ENCODE results near the gene TMEM263. TPM values are rescaled to one million over a fixed set of nuclear protein-coding genes. Genes with fewer than 3 reads are reported as not detected.
A peak's percentile ranks its signal among the peaks of the same experiment; 100 is the strongest.

TMEM263 gene
- total and polyA plus RNA-seq, 9 of the 15 experiments (the other 6 are each of a cell fraction or from before 2014, with no cell fraction given) = 12.6 to 36.7 (median 24.4) TPM

- Histone ChIP-seq H3K9me3 (replicated peaks; ENCODE audit: control insufficient read depth, insufficient read depth, low read depth, low read length) (no peaks in the 10 kb centered on the region), H3K9ac (ENCODE audit: insufficient read depth in 1 of 2, low read depth in 2 of 2, low read length in 2 of 2) (no peak overlapping the region), H3K4me1 (replicated peaks in 1 of 2; ENCODE audit: control insufficient read depth in 2 of 2, insufficient read depth in 2 of 2, low read length in 2 of 2) (no peaks in the 10 kb centered on the region), H3K9me1 (ENCODE audit: control insufficient read depth, insufficient read depth, low read length) (no peaks in the 10 kb centered on the region), H3K27me3 (ENCODE audit: control insufficient read depth in 2 of 2, insufficient read depth in 2 of 2, low read length in 2 of 2) (no peaks in the 10 kb centered on the region), H3K79me2 (ENCODE audit: control insufficient read depth, insufficient read depth, low read length) (no peaks in the 10 kb centered on the region), H3K27ac (ENCODE audit: extremely low read depth, low read depth, low read length) (no peak overlapping the region), H4K20me1 (replicated peaks; ENCODE audit: control insufficient read depth, insufficient read depth, low read length) (no peaks in the 10 kb centered on the region; the same call in 1 of the 2 replicates), H2AFZ (ENCODE audit: low read depth, low read length) (no peak overlapping the region), H3K4me3 (no peak overlapping the region), H3K36me3 (ENCODE audit: control insufficient read depth, insufficient read depth, low read length) (peaks cover 11% of the 10 kb centered on the region), H3K4me2 (ENCODE audit: insufficient read depth, low read length) (no peak overlapping the region)
- no peak for TF ChIP-seq ZNF277 (CRISPR knock-in tag; IDR thresholded peaks at IDR 0.05; ENCODE audit: borderline replicate concordance)
- TF ChIP-seq KAT8 (IDR thresholded peaks at IDR 0.05; ENCODE audit: low read depth) = no peak
- TF ChIP-seq HDGF (IDR thresholded peaks at IDR 0.05) = no peak
- peak; percentile 51 for TF ChIP-seq HMBOX1 (IDR thresholded peaks at IDR 0.05)
- TF ChIP-seq ZNF785 (CRISPR knock-in tag; IDR thresholded peaks at IDR 0.05) = no peak
- TF ChIP-seq CTCF (IDR thresholded peaks at IDR 0.05 in 2 of 3, conservative IDR thresholded peaks at IDR 0.05 in 1 of 3; ENCODE audit: insufficient read depth in 2 of 3, low read depth in 1 of 3, low read length in 3 of 3) = peak in 2 of 3 experiments; percentile 9 to 17; a peak in 2 of 6 replicates
- no peak for TF ChIP-seq DNMT1 (IDR thresholded peaks at IDR 0.05)
- TF ChIP-seq CHCHD3 (CRISPR knock-in tag; IDR thresholded peaks at IDR 0.05) = no peak
- no peak for TF ChIP-seq ZNF551 (CRISPR knock-in tag; IDR thresholded peaks at IDR 0.05)
- WGBS (ENCODE audit: insufficient coverage, low coverage, missing lambda C conversion rate) = 77% methylated on average over 3 of the region's 3 CpGs
- intact Hi-C loops (cut with micrococcal nuclease) = no loop called here
- ATAC-seq = peak; percentile 47; the same call in 2 of the 3 replicates
- peak in 3 of 4 experiments; percentile 6 to 12 (median 10) for DNase-seq (ENCODE audit: extremely low read depth in 1 of 4, low spot score in 3 of 4)
- FAIRE-seq = peak; percentile 74
- BruUV-seq (replicated peaks) = no TSS peak
- in situ Hi-C loops (cut with MboI) = no loop called here
- POLR2A ChIA-PET = interaction anchor here (0.7 kb wide), 1 partner anchor 24 kb away, joined by 4 read pairs; no protein-coding TSS in a partner anchor
- CTCF ChIA-PET (ENCODE audit: low intra/inter-chr PET ratio) = no interaction called here
Measured at GRCh38 chr12:107014055-107014454, 58.3 kb downstream of the TMEM263 start.
